HG02798 (cell line): ENCODE data around the gene RHOB.
A peak's percentile ranks its signal among the peaks of the same experiment; 100 is the strongest.

Experiments
- ATAC-seq: cut with Tn5 transposase; IDR thresholded peaks from one replicate; pipeline ENCODE4 v1.9.1; 2021; ENCODE audit warnings: mild to moderate bottlenecking; ENCODE audit not compliant: unreplicated experiment, poor library complexity

The RHOB gene

GRCh38 chr2:20421988-20422370 is 24.9 kb upstream of the RHOB start:
- no peak for ATAC-seq

GRCh38 chr2:20422402-20423271 is 24.2 kb upstream of the RHOB start:
- no peak for ATAC-seq

- ATAC-seq = no peak
Measured at GRCh38 chr2:20423359-20423758, 23.5 kb upstream of the RHOB start.

- no peak for ATAC-seq
Measured at GRCh38 chr2:20423847-20424246, 23.0 kb upstream of the RHOB start.

- ATAC-seq = peak; percentile 65
Measured at GRCh38 chr2:20424300-20425290, 22.3 kb upstream of the RHOB start.

GRCh38 chr2:20425371-20425881 is 21.4 kb upstream of the RHOB start:
- ATAC-seq = no peak

- ATAC-seq = no peak
Measured at GRCh38 chr2:20425884-20426283, 21.0 kb upstream of the RHOB start.

- ATAC-seq = no peak
Measured at GRCh38 chr2:20427931-20428526, 18.8 kb upstream of the RHOB start.

GRCh38 chr2:20428717-20429490 is 18.0 kb upstream of the RHOB start:
- no peak for ATAC-seq

GRCh38 chr2:20429528-20429927 is 17.3 kb upstream of the RHOB start:
- peak; percentile 73 for ATAC-seq

- no peak for ATAC-seq
Measured at GRCh38 chr2:20430035-20430434, 16.8 kb upstream of the RHOB start.

GRCh38 chr2:20430461-20431300 is 16.2 kb upstream of the RHOB start:
- ATAC-seq = peak; percentile 44

GRCh38 chr2:20431301-20431698 is 15.6 kb upstream of the RHOB start:
- no peak for ATAC-seq

GRCh38 chr2:20431772-20432171 is 15.1 kb upstream of the RHOB start:
- no peak for ATAC-seq

GRCh38 chr2:20432714-20433113 is 14.2 kb upstream of the RHOB start:
- ATAC-seq = no peak

GRCh38 chr2:20433249-20433648 is 13.6 kb upstream of the RHOB start:
- ATAC-seq = no peak

- no peak for ATAC-seq
Measured at GRCh38 chr2:20433946-20434553, 12.8 kb upstream of the RHOB start.

- no peak for ATAC-seq
Measured at GRCh38 chr2:20434588-20435294, 12.1 kb upstream of the RHOB start.
